ENCODE results near the gene MAP1B. TPM values are rescaled to one million over a fixed set of nuclear protein-coding genes. Genes with fewer than 3 reads are reported as not detected.

MAP1B gene
- total and polyA plus RNA-seq, 4 donors, result 0.58 to 5.0 (median 2.1) TPM

GRCh38 chr5:72084876-72085275 lies 22.4 kb upstream of the MAP1B start:
- Histone ChIP-seq H3K9me3 (ENCODE audit: control insufficient read depth in 4 of 4, low read length in 3 of 4) (no peaks in the 10 kb centered on the region), H3K36me3 (ENCODE audit: control insufficient read depth in 4 of 4, insufficient read depth in 3 of 4, low read depth in 1 of 4, low read length in 3 of 4) (no peaks in the 10 kb centered on the region), H3K27me3 (ENCODE audit: control insufficient read depth in 4 of 4, insufficient read depth in 4 of 4, low read length in 3 of 4) (no peaks in the 10 kb centered on the region), H3K9ac (ENCODE audit: low read depth in 1 of 2, low read length in 2 of 2) (no peak overlapping the region), H3K27ac (ENCODE audit: low read depth in 1 of 2, low read length in 2 of 2) (no peak overlapping the region), H3K4me1 (ENCODE audit: control insufficient read depth in 4 of 4, insufficient read depth in 4 of 4, low read length in 3 of 4) (no peaks in the 10 kb centered on the region), H3K4me3 (ENCODE audit: low read depth in 1 of 3, low read length in 3 of 3) (no peak overlapping the region)
- TF ChIP-seq HNF4A (conservative IDR thresholded peaks at IDR 0.05) (no peak), EGR1 (IDR thresholded peaks at IDR 0.05; ENCODE audit: low read depth in 2 of 2) (no peak), JUND (IDR thresholded peaks at IDR 0.05) (no peak), NR2F2 (IDR thresholded peaks at IDR 0.05) (no peak), TAF1 (conservative IDR thresholded peaks at IDR 0.05) (no peak), FOXA1 (IDR thresholded peaks at IDR 0.05) (no peak), RAD21 (IDR thresholded peaks at IDR 0.05) (no peak), HNF4G (IDR thresholded peaks at IDR 0.05) (no peak), FOXA2 (IDR thresholded peaks at IDR 0.05) (no peak), ZBTB33 (IDR thresholded peaks at IDR 0.05) (no peak), RXRA (IDR thresholded peaks at IDR 0.05) (no peak), SP1 (IDR thresholded peaks at IDR 0.05) (no peak)
- TF ChIP-seq, protein P1, sequence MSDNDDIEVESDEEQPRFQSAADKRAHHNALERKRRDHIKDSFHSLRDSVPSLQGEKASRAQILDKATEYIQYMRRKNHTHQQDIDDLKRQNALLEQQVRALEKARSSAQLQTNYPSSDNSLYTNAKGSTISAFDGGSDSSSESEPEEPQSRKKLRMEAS (IDR thresholded peaks at IDR 0.05), result no peak
- TF ChIP-seq, protein P2, sequence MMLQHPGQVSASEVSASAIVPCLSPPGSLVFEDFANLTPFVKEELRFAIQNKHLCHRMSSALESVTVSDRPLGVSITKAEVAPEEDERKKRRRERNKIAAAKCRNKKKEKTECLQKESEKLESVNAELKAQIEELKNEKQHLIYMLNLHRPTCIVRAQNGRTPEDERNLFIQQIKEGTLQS (IDR thresholded peaks at IDR 0.05), result no peak
- TF ChIP-seq, protein P3, sequence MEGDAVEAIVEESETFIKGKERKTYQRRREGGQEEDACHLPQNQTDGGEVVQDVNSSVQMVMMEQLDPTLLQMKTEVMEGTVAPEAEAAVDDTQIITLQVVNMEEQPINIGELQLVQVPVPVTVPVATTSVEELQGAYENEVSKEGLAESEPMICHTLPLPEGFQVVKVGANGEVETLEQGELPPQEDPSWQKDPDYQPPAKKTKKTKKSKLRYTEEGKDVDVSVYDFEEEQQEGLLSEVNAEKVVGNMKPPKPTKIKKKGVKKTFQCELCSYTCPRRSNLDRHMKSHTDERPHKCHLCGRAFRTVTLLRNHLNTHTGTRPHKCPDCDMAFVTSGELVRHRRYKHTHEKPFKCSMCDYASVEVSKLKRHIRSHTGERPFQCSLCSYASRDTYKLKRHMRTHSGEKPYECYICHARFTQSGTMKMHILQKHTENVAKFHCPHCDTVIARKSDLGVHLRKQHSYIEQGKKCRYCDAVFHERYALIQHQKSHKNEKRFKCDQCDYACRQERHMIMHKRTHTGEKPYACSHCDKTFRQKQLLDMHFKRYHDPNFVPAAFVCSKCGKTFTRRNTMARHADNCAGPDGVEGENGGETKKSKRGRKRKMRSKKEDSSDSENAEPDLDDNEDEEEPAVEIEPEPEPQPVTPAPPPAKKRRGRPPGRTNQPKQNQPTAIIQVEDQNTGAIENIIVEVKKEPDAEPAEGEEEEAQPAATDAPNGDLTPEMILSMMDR (IDR thresholded peaks at IDR 0.05; ENCODE audit: low read depth, low read length, missing input control), result no peak
- TF ChIP-seq, protein P4, sequence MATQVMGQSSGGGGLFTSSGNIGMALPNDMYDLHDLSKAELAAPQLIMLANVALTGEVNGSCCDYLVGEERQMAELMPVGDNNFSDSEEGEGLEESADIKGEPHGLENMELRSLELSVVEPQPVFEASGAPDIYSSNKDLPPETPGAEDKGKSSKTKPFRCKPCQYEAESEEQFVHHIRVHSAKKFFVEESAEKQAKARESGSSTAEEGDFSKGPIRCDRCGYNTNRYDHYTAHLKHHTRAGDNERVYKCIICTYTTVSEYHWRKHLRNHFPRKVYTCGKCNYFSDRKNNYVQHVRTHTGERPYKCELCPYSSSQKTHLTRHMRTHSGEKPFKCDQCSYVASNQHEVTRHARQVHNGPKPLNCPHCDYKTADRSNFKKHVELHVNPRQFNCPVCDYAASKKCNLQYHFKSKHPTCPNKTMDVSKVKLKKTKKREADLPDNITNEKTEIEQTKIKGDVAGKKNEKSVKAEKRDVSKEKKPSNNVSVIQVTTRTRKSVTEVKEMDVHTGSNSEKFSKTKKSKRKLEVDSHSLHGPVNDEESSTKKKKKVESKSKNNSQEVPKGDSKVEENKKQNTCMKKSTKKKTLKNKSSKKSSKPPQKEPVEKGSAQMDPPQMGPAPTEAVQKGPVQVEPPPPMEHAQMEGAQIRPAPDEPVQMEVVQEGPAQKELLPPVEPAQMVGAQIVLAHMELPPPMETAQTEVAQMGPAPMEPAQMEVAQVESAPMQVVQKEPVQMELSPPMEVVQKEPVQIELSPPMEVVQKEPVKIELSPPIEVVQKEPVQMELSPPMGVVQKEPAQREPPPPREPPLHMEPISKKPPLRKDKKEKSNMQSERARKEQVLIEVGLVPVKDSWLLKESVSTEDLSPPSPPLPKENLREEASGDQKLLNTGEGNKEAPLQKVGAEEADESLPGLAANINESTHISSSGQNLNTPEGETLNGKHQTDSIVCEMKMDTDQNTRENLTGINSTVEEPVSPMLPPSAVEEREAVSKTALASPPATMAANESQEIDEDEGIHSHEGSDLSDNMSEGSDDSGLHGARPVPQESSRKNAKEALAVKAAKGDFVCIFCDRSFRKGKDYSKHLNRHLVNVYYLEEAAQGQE (IDR thresholded peaks at IDR 0.05), result no peak
- no peak for DNase-seq (ENCODE audit: low spot score)
- 88% methylated on average over 4 of the region's 4 CpGs for WGBS

- Histone ChIP-seq H3K4me1 (ENCODE audit: control insufficient read depth in 4 of 4, insufficient read depth in 4 of 4, low read length in 3 of 4) (no peaks in the 10 kb centered on the region), H3K9ac (ENCODE audit: low read depth in 1 of 2, low read length in 2 of 2) (no peak overlapping the region), H3K27me3 (ENCODE audit: control insufficient read depth in 4 of 4, insufficient read depth in 4 of 4, low read length in 3 of 4) (no peaks in the 10 kb centered on the region), H3K4me3 (ENCODE audit: low read depth in 1 of 3, low read length in 3 of 3) (no peak overlapping the region), H3K9me3 (ENCODE audit: control insufficient read depth in 4 of 4, low read length in 3 of 4) (no peaks in the 10 kb centered on the region), H3K27ac (ENCODE audit: low read depth in 1 of 2, low read length in 2 of 2) (no peak overlapping the region), H3K36me3 (ENCODE audit: control insufficient read depth in 4 of 4, insufficient read depth in 3 of 4, low read depth in 1 of 4, low read length in 3 of 4) (no peaks in the 10 kb centered on the region)
- 26% methylated on average over 2 of the region's 2 CpGs for WGBS
- no peak for DNase-seq (ENCODE audit: low spot score)
- TF ChIP-seq SP1 (IDR thresholded peaks at IDR 0.05) (no peak), HNF4A (conservative IDR thresholded peaks at IDR 0.05) (no peak), RXRA (IDR thresholded peaks at IDR 0.05) (no peak), NR2F2 (IDR thresholded peaks at IDR 0.05) (no peak), FOXA1 (IDR thresholded peaks at IDR 0.05) (no peak), RAD21 (IDR thresholded peaks at IDR 0.05) (no peak), GABPA (IDR thresholded peaks at IDR 0.05 in 1 of 2, conservative IDR thresholded peaks at IDR 0.05 in 1 of 2) (no peak), TAF1 (conservative IDR thresholded peaks at IDR 0.05) (no peak), YY1 (IDR thresholded peaks at IDR 0.05) (no peak), HNF4G (IDR thresholded peaks at IDR 0.05) (no peak), FOXA2 (IDR thresholded peaks at IDR 0.05) (no peak)
- TF ChIP-seq, protein P4 (IDR thresholded peaks at IDR 0.05), result no peak
- TF ChIP-seq, protein P1 (IDR thresholded peaks at IDR 0.05), result no peak
- TF ChIP-seq, protein P2 (IDR thresholded peaks at IDR 0.05), result no peak
Measured at GRCh38 chr5:72085319-72085718, 22.0 kb upstream of the MAP1B start.
